ENCODE results near the gene AMDHD2.
A peak's percentile ranks its signal among the peaks of the same experiment; 100 is the strongest.
"Not testable (repeated sequence)": the region's sequence is repeated elsewhere in the genome, so short reads cannot be mapped to it uniquely, and the experiment has no call there.

The AMDHD2 gene, protein sequence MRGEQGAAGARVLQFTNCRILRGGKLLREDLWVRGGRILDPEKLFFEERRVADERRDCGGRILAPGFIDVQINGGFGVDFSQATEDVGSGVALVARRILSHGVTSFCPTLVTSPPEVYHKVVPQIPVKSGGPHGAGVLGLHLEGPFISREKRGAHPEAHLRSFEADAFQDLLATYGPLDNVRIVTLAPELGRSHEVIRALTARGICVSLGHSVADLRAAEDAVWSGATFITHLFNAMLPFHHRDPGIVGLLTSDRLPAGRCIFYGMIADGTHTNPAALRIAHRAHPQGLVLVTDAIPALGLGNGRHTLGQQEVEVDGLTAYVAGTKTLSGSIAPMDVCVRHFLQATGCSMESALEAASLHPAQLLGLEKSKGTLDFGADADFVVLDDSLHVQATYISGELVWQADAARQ

DNA sequence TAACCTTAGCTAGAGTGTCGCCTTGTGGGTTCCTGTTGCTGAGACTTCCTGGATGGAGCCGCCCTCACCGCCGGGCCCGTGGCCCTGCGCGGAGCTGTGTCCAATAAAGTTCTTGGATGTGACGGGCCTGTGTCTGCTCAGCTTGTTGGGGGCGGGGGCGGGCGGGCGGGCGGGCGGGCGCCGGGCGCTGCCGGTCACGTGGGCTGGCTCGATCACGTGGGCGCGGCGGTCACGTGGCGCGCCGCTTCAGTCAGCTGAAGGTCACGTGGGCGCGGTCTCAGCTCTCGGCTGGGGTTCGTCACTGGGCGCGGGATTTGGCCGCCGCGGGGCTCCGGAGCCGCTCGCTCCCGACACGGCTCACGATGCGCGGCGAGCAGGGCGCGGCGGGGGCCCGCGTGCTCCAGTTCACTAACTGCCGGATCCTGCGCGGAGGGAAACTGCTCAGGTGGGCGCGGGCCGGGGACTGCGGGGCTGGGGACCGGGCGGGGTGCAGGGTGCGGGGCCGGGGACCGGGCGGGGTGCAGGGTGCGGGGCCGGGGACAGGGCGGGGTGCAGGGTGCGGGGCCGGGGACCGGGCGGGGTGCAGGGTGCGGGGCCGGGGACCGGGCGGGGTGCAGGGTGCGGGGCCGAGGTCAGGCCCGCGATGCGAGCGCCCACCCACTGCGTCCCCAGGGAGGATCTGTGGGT lies at the start of gene AMDHD2:
Gene AMDHD2, plus strand, starts transcription at position 275 of the 687 bp plus-strand sequence. Its CDS starts 88 bp downstream, at position 363.
- peak; percentile 87 for DNase-seq

DNA sequence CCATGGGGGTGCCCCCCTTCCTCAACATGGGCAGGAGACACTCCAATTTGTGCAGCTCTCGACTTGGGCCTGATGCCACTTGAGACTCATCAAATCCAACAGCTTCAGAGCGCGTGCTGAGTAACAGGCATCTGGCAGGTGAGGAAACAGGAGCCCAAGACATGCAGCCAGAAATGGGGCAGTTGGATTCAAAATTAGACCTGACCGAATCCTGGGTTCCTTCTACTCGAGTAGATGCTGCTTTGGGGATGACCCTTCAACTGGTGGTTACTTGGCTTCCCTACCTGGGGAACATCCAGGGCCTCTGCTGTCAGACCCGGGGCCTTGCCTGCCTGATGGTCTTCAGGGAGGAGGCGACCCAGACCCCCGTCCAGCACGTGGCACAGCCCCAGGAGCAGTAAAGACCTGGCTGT lies 49.6 kb upstream of the AMDHD2 start:
- no peak for DNase-seq

DNA sequence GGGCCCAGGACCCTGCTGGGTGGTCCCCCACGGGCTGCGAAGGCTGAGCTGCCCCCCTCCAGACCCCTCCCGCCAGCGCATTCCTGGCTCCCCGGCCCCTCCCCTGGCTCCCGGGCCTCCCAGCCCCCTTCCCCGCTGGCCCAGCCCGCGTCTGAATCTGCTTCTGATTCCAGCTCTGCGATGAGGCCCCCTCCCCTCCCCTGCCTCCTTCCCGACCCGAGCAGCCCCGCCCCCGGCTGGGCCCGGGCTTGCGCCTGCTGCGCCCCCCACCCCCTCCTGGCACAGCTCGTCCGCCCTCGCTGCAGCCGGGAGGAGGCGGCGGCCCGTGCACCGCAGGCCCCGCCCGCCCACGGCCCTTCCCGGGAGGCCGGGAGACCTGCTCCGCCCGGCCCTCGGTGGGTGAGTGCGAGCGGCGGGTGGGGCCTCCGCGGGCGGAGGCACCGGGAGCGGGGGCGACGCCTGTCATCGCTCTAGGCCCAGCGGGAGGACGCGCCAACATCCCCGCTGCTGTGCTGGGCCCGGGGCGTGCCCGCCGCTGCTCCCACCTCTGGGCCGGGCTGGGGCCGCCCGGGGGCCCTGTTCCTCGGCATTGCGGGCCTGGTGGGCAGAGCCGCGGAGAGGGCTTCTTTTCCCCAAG lies 49.0 kb upstream of the AMDHD2 start, which contains the start of gene NTN3:
Gene NTN3, plus strand, starts transcription at position 282 of the 637 bp plus-strand sequence. CDS start 405 bp downstream, outside the sequence.
- no peak for DNase-seq

DNA sequence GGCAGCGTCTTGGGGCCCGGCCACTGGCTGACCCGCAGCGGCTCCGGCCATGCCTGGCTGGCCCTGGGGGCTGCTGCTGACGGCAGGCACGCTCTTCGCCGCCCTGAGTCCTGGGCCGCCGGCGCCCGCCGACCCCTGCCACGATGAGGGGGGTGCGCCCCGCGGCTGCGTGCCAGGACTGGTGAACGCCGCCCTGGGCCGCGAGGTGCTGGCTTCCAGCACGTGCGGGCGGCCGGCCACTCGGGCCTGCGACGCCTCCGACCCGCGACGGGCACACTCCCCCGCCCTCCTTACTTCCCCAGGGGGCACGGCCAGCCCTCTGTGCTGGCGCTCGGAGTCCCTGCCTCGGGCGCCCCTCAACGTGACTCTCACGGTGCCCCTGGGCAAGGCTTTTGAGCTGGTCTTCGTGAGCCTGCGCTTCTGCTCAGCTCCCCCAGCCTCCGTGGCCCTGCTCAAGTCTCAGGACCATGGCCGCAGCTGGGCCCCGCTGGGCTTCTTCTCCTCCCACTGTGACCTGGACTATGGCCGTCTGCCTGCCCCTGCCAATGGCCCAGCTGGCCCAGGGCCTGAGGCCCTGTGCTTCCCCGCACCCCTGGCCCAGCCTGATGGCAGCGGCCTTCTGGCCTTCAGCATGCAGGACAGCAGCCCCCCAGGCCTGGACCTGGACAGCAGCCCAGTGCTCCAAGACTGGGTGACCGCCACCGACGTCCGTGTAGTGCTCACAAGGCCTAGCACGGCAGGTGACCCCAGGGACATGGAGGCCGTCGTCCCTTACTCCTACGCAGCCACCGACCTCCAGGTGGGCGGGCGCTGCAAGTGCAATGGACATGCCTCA lies 48.3 kb upstream of the AMDHD2 start:
- no peak for DNase-seq

DNA sequence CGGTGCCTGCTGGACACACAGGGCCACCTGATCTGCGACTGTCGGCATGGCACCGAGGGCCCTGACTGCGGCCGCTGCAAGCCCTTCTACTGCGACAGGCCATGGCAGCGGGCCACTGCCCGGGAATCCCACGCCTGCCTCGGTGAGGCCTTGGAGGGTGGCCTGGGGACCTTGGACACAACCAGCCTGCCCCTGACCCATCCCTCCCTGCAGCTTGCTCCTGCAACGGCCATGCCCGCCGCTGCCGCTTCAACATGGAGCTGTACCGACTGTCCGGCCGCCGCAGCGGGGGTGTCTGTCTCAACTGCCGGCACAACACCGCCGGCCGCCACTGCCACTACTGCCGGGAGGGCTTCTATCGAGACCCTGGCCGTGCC lies 47.7 kb upstream of the AMDHD2 start:
- DNase-seq: no peak

DNA sequence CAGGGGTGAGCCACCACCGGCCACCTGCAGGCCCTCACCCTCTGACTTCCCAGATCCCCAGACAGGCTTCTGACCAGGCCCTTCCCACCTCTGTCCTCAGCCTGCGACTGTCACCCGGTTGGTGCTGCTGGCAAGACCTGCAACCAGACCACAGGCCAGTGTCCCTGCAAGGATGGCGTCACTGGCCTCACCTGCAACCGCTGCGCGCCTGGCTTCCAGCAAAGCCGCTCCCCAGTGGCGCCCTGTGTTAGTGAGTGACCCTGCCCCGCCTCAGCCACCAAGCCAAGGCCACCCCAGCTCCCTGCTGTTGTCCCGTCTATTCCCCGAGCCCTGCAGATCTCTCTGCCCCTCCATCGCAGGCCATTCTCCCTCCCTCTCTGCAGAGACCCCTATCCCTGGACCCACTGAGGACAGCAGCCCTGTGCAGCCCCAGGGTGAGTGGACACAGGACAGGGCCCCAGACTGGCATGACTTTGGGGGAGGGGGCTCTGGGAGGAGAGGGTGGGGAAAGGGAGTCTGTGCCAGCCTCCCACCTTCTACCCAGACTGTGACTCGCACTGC lies 47.2 kb upstream of the AMDHD2 start:
- no peak for DNase-seq

DNA sequence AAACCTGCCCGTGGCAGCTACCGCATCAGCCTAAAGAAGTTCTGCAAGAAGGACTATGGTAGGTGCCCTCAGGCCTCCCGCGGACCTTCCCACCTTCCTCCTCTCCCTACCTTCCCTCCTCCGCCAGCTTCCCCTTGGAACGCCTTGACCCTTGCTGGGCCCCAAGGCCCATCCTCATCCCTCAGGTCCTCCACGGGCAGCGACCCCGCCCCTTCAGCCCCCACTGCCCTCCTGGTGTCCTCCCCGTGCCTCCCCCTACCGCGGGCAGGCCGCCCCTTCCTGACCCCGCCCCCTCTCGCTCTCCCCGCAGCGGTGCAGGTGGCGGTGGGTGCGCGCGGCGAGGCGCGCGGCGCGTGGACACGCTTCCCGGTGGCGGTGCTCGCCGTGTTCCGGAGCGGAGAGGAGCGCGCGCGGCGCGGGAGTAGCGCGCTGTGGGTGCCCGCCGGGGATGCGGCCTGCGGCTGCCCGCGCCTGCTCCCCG lies 46.7 kb upstream of the AMDHD2 start:
- peak; percentile 33 for DNase-seq

DNA sequence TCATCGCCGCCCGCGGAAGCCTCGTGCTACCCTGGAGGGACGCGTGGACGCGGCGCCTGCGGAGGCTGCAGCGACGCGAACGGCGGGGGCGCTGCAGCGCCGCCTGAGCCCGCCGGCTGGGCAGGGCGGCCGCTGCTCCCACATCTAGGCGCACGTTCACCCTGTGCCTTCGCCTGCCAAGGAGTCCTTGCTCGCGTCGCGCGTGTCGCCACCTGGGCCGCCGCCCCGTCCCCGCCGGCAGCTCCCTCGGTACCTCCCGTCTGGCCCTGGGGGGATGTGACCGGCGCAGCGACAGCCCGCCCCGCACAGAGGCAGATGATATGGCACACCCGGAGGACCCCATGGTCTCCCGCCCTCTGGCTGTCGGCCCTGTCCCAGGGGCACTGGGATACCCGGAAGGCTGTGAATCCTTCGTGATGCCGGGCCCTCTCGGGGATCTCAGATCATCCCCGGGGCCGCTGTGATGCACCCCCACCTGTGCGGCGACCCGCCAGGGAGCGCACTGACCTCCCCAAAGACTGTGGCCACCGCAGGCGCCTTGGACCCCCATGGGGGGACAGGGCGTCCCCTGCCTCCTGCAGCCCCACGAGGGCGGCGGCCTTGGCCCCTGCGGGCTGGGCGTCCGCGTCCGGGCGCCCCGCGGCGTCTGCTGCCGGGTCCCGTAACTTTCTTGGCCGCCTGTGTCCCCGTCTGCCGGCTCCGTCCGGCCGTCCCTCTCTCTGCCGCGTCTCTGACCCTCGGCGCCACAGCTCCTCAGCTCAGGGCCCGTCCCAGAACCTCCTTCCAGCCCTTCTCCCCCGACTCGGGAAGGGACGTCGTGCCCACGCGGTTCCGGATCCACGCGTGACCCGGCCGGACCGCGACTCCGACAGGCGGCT lies 45.9 kb upstream of the AMDHD2 start:
- DNase-seq: peak; percentile 54

DNA sequence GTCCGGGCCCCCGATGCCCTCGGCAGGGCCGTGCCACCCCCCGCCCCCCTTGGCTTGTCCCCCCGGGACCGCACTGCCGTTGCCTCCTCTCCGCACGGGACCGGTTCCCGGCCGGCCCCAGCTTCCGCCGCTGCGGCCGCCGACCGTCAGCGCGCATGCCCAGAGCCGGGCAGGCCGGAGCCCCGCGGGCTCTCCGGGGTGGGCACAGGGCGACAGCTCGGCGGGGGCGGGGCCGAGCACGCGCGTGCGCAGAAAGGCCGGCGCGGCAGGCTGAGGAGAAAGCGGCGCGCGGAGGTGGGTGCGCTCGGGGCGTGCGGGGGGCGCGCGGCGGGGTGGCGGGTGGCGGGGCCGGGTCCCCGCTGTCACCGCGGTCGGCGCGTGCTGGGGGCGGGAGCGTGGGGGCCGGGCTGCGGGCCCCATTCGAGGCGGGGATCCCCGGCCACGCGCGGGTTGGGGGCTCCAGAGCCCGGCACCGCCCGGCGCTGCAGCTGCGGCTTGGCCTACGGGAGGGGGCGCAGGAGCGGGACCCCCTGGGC lies 45.2 kb upstream of the AMDHD2 start, which contains the start of gene TBC1D24:
Gene TBC1D24, plus strand, starts transcription at position 251 of the 536 bp plus-strand sequence. CDS start 21,022 bp downstream, outside the sequence.
- DNase-seq: peak; percentile 85

DNA sequence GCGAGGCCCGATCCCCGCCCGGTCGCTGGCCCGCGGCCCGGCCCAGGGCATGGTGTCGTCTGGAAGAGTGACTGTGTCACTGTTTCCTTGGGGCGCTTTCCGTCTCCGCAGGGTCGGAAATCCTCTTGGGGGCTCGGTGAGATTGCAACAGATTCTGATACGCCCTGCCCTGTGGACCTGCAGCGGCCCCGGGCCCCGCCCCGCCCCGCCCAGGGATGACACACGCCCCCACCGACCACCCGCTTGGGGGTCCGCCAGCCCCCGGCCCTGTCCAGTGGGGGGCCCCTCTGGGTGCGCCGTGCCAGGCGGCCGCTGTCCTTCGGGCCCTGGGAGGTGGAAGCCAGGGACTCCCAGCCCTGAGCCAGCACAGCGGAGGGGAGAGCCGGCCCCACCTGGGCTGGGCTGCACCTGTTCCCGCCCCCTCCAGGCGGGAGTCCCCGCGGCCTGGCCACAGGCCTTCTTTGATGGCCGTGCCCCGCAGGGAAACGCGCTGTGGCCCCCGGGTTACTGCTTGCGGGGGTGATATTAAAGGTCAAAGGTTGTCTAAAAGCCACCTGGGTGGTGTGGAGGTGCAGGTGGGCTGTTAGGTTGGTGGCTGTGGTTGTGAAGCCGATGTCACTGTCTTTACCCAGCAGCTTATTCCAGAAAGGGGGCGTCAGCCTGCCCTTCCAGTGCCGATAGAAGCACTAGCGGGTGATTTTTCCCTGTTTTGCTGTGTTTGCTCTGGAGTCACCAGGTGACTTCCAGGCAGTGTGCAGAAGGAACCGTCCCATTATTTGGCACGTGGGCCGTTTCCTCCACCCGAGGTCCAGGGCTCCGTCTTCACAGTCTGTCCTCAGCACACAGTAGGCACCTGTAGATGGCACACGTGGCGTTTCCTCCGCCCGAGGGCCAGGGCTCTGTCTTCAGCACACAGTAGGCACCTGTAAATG lies 44.5 kb upstream of the AMDHD2 start:
- DNase-seq: no peak

DNA sequence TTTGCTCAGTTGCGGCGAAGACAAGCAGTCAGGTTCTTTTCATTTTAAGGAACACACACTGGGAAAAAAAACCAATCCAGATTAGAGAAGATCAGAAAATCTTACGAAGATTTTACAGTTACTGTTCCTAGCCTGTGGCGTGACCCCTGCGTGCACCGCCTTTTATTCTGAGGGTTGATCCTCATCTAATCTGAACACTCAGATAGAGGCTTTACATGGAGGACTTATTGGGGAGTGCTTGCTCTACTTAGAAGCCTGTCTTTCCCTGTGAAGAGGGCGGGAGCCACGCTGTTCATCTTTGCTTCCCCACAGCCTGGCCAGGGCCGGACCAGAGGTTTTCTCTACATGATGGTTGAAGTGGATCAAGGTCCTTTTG lies 43.8 kb upstream of the AMDHD2 start:
- DNase-seq: no peak

DNA sequence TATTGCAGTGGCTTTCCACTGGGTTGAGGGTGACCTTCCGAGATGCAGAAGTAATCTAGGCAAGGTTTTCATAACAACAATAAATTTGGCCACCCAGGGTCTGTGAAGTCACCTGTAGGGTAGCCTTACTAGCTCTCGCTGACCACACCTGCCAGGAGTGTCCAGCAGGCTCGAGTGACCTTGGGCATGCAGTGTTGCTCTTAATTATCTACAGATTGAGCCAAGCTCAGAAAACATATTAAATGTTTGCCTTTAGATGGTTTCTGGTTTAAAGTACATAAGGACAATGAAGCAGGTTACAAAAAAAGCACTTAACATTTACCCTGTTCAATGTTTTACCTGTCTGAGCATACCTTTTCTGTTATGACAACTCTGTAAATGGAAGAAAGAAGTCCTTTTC lies 43.4 kb upstream of the AMDHD2 start:
- no peak for DNase-seq

DNA sequence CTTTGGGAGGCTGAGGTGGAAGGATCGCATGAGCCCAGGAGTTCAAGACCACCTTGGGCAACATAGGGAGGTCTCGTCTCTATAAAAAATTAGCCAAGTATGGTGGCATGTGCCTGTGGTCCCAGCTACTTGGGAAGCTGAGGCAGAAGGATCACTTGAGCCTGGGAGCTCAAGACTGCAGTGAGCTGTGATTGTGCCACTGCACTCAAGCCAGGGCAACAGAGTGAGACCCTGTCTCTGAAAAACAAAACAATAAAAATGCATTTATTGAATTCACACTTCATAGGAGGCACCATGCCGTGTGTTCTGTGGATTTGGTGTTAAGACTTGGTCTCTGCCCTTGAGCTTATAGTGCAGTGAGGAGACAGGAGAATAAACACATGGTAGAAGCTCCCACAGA lies 42.8 kb upstream of the AMDHD2 start:
- DNase-seq: no peak

DNA sequence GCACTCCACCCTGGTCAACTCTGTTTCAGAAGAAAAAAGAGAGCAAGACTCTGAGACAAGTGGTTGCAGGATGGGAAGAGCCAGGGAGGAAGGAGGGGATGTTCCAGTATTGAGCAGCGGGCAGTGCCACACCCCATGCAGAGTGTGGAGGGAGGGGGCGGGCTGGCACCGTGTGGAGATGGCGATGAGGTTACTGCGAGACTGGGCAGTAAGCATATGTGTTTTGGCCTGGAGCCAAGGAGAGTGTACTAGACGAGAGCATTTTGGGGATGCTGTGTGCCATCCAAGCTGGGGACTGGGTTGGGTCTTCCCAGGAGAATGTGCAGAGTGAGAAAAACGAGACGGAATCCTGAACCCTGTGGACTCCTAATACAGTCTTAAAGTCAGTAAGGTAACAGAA lies 41.9 kb upstream of the AMDHD2 start:
- DNase-seq: no peak

DNA sequence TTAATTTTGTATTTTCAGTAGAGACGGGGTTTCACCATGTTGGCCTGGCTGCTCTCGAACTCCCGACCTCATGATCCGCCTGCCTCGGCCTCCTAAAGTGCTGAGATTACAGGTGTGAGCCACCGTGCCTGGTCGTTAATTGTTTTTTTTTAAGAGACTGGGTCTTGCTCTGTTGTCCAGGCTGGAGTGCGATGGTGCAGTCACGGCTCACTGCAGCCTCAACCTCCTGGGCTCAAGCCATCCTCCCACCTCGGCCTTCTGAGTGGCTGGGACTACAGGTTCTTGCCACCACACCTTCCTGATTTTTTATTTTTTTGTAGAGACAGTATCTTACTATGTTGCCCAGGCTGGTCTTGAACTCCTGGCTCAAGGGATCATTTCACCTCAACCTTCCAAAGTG lies 40.2 kb upstream of the AMDHD2 start:
- not testable (repeated sequence) for DNase-seq

DNA sequence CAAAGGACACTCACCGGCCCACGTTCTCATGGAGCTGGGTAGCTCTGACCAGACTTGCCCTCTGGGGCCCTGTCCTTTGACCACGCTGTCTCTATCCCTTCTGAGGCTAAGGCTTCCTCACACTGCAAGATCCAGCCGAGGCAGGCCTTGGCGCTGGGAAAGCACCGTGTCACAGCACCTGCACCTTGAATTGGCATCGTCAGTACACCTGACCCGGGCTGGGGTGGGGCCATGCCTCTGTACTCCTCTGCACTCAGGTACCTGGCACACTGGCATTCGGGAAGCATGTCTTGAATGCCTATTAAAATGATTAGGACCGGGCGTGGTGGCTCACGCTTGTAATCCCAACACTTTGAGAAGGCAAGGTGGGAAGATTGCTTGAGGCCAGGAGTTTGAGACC lies 39.2 kb upstream of the AMDHD2 start:
- DNase-seq: no peak

DNA sequence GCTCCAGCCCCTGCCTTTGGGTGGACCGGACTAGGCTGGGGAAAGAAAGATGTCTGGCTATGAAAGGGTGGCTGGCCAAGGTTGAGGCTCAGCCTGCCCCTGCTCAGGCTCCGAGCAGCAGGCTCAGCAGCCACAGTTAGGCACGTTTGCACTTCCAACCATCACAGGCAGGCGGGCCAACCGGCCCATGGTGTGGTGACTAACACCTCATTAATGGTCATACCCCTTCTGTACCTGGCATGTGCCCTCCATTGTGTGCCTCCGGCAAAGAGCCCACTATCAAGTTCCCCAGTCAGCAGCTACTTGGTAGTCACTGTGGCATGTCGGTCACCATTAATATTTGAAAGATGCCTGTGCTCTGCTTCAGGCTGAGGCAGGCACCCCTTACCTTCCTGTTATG lies 38.5 kb upstream of the AMDHD2 start:
- no peak for DNase-seq

DNA sequence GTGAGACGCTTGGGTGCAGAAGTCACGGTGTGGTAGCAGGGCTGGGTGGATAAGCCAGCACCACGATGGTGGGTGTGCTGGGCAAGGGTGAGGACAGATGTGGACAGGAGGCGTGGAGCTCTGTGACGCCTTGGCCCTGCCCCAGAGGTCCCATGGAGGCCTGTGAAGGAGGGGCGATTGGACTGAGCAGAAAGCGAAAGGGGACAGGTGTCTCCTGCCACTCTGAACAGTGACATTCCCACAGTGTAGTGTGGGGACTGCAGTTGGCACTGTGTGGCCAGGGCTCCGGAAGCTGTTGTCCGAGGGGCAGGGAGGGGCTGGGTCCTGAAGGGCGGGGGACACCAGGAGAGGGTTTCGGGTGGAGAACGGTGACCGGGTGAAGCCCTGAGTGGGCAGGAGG lies 37.9 kb upstream of the AMDHD2 start:
- no peak for DNase-seq

DNA sequence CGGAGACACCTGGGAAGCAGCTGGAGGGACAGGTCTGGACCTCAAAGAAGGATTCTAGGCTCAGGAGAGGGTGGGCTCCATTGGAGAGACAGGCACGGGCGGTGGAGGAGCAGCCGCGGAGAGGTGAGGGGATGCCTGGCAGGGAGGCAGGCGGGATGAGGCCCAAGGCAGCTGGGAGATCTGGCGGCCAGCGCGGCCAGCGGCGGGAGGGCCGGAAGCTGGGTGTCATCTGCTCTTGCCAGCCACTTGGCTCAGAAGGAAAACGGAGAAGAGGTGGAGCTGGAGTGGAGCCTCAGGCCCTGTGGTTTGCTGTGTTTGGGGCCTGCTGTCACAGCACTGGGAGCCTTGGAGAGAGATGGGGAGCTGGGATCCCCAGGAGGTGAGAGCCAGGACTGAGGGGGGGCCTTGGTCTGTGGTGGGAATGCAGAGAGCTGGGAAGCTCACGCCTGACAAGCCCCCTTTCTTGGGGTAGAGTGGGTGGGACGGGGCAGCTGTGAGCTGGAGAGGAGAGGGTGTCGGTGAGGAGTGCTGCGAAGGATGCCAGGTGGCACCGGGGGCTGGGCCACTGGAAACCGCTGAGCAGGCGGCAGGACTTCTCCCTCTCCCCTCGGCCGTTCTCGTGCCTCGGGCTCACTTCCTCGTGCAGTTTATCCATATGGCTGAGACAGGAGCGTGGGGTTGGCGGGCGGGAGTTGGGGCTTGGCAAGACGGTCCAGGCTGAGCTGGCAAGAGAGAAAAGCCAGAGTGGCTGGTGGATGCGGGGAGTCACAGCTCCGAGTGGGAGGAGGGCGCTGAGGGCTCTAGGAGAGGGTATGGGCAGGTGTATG lies 37.2 kb upstream of the AMDHD2 start:
- no peak for DNase-seq
